Activated CD4-positive, alpha-beta T cell treated with anti-CD3 and anti-CD28 coated beads for 24 hours (primary cell): Measurements from ENCODE around the gene TMEM203.
"Not testable (repeated sequence)": the region's sequence is repeated elsewhere in the genome, so short reads cannot be mapped to it uniquely, and the experiment has no call there.

Source experiments
- DNase-seq, 2 donors: peaks; one replicate each; pipeline ENCODE4 v3.0.0-alpha.2; 2020; ENCODE audit warnings: low read depth in 2 of 2

Gene TMEM203

GRCh38 chr9:137242269-137243203 is 37.1 kb upstream of the TMEM203 start:
- DNase-seq, result no peak

GRCh38 chr9:137241490-137242268 is 36.2 kb upstream of the TMEM203 start:
- DNase-seq, result peak; percentile 40 to 55

DNA sequence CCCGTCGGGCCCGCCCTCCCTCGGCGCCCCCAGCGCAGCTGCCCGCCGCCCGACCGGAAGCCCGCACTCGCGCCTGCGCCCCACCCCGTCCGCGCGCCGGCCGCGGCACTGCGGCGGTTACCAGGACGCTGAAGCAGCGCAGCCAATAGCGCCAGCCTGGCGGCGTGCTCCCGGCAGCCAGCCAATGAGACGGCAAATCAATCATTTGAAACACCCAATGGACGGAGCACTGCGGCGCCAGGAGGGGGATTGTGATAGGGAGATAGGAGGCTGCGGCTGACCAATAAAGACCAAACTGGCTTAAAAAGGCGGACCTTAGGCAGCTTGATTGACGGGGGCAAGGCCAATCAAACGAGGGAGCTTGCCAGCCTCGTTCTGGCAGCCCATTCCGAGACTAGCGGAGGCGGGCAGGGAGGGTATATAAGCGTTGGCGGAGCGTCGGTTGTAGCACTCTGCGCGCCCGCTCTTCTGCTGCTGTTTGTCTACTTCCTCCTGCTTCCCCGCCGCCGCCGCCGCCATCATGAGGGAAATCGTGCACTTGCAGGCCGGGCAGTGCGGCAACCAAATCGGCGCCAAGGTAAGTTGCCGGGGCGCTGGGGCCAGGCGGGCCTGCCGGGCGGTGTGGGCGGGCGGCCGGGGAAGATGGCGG is 35.5 kb upstream of the TMEM203 start, which contains the start of gene TUBB4B:
TUBB4B (plus strand) TSS at position 447 of the 649 bp plus-strand sequence; CDS start at position 521, 74 bp downstream.
- DNase-seq, result peak; percentile 93

DNA sequence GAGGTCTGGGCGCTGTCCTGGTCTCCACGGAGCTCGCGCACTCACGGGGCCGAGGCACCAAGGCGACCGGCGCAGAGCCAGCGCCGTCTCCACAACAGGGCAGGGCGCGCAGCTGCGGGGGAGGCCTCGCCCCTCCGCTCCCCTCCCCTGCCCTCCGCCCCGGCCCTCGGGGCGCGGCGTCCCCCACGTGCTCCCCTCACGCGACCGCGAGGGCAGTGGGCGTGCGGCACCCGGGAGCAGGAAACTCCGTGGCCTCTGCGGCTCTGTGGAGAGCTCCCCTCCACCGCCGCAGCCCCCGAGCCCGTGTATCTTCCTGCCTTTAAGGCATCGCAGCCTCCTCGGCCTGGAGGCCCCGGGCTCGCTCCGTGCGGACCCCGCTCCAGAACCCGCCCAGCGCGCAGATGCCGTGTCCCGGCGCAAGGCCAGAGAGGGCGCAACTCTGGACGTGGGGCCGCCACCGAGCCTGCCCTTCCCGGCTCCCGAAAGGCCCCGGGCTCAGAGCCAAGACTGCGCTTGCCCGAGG is 34.9 kb upstream of the TMEM203 start:
- peak; percentile 48 to 49 for DNase-seq

DNA sequence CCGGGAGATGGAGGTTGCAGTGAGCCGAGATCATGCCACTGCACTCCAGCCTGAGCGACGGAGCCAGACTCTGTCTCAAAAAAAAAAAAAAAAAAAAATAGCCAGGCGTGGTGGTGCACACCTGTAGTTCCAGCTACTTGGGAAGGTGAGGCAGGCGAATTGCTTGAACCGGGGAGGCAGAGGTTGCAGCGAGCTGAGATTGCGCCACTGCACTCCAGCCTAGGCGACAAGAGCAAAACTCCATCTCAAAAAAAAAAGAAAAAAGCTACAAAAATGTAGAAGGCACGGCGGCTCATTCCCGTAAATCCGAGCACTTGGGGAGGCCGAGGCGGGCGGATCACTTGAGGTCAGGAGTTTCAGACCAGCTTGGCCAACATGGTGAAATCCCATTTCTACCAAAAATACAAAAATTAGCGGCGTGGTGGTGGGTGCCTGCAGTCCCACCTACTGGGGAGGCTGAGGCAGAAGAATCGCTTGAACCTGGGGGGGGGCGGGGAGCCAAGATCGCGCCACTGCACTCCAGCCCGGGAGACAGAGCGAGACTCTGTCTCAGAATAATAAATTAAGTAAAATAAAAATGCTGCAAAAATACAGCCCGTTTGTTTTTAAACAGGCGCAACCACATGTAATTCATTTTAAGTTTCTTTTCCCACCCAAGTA is 34.2 kb upstream of the TMEM203 start:
- not testable (repeated sequence) for DNase-seq

GRCh38 chr9:137237759-137238726 is 32.6 kb upstream of the TMEM203 start:
- no peak for DNase-seq

DNA sequence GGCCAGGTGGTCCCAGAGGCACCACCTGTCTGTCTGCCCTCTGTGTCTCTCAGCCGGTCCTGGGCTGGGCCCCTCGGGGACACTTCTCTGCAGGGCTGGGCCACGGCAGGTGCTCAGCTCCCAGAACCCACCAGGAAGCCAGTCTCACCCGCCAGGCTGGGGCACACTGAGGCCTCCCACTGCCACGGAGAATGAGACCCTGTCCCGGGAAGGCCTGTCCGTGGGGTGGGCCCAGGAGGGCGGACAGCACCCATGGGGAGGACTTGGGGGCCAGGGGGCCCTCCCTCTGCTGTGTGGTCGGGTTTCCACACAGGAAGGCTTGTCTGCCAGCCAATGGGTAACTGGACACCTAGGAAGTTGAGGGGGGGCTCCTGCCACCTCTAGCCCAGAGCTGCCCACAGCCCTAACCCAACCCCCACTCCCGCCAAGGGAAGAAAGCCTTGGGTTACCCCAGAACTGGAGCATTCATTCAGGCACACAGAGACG is 31.5 kb upstream of the TMEM203 start:
- no peak for DNase-seq

- peak; percentile 90 to 94 for DNase-seq
Measured at GRCh38 chr9:137236238-137236935, 30.9 kb upstream of the TMEM203 start.

- DNase-seq, result no peak
Measured at GRCh38 chr9:137235424-137236237, 30.2 kb upstream of the TMEM203 start.

GRCh38 chr9:137234758-137235423 is 29.4 kb upstream of the TMEM203 start:
- no peak for DNase-seq

DNA sequence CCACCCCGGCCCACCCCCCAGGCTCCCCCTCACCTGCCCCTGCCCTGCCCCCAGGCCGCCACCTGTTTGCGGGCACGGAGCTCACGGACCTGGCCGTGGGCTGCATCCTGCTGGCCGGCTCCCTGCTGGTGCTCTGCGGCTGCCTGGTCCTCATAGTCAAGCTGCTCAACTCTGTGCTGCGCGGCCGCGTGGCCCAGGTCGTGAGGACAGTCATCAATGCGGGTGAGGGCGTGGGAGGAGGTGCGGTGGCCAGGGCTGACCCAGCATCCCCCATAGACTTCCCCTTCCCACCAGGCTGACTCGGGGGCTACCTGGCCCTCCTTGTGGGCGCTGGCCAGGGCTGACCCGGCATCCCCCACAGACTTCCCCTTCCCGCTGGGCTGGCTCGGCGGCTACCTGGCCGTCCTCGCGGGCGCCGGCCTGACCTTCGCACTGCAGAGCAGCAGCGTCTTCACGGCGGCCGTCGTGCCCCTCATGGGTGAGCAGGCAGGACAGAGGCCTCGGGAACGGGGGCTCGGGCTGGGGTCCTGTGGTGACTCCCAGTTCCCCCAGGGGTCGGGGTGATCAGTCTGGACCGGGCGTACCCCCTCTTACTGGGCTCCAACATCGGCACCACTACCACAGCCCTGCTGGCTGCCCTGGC is 28.7 kb upstream of the TMEM203 start:
- DNase-seq, result no peak

DNA sequence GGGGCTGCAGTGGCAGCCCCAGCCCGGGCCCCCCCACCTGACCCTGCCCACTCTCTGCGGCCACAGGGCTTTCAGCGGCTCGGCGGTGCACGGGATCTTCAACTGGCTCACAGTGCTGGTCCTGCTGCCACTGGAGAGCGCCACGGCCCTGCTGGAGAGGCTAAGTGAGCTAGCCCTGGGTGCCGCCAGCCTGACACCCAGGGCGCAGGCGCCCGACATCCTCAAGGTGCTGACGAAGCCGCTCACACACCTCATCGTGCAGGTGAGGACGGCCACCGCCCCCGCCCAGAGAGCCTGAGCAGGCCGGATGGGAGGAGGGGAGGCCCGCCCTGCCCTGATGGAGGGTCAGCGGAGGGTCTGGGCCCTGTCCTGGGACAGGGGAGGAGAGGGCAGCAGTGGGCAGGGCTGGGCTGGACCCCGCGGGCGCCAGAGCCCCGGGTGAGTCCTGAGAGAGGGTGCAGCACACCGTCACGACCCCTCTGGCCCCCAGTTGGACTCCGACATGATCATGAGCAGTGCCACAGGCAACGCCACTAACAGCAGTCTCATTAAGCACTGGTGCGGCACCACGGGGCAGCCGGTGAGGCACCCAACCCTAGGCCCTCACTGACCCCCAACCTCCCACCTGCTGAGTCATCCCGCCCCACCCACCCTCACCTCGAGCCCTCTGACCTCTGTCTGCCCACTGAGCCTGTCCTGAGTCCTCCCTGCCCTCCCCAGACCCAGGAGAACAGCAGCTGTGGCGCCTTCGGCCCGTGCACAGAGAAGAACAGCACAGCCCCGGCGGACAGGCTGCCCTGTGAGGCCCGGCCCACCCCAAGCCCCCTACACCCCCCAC is 27.9 kb upstream of the TMEM203 start:
- DNase-seq, result no peak

GRCh38 chr9:137232510-137232909 is 27.1 kb upstream of the TMEM203 start:
- no peak for DNase-seq

GRCh38 chr9:137232101-137232500 is 26.7 kb upstream of the TMEM203 start:
- no peak for DNase-seq

- DNase-seq, result no peak
Measured at GRCh38 chr9:137231372-137232039, 26.1 kb upstream of the TMEM203 start.
